ENCODE results near the gene TNS3. TPM values are rescaled to one million over a fixed set of nuclear protein-coding genes. Genes with fewer than 3 reads are reported as not detected.
"Not testable (repeated sequence)": the region's sequence is repeated elsewhere in the genome, so short reads cannot be mapped to it uniquely, and the experiment has no call there.

TNS3 gene
- total RNA-seq, 1 donor from 2014 or later: 120 TPM

DNA sequence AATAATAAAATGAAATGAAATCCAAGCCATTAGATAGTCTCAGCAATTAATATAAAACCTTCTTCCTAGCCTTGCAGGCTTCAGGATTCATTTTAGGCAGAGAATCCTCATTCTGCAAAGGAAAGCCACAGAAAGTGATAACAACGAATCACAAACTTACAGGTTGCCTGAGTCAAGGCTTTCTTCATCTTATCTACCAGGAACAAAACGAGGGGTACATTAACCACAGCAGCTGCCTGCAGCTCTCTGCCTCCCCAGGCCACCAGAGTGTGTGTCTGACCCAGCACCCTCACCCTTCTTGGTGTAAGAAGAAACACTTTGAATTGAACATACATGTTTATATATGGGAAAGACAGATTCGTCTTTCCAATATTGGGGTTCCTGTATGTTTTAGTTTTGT, 12.5 kb upstream of the TNS3 start:
- H3K4me3 Mint-ChIP-seq (ENCODE audit: low read depth): no peak overlapping the region
- H3K36me3 Mint-ChIP-seq (ENCODE audit: insufficient read depth): peaks cover 4% of the 10 kb centered on the region
- no peak overlapping the region for H3K27ac Mint-ChIP-seq
- TF ChIP-seq, protein P1, sequence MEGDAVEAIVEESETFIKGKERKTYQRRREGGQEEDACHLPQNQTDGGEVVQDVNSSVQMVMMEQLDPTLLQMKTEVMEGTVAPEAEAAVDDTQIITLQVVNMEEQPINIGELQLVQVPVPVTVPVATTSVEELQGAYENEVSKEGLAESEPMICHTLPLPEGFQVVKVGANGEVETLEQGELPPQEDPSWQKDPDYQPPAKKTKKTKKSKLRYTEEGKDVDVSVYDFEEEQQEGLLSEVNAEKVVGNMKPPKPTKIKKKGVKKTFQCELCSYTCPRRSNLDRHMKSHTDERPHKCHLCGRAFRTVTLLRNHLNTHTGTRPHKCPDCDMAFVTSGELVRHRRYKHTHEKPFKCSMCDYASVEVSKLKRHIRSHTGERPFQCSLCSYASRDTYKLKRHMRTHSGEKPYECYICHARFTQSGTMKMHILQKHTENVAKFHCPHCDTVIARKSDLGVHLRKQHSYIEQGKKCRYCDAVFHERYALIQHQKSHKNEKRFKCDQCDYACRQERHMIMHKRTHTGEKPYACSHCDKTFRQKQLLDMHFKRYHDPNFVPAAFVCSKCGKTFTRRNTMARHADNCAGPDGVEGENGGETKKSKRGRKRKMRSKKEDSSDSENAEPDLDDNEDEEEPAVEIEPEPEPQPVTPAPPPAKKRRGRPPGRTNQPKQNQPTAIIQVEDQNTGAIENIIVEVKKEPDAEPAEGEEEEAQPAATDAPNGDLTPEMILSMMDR (IDR thresholded peaks at IDR 0.05; ENCODE audit: unreplicated experiment): no peak
- no peaks in the 10 kb centered on the region for H3K27me3 Mint-ChIP-seq
- H3K9me3 Mint-ChIP-seq (ENCODE audit: low read depth): peaks cover 15% of the 10 kb centered on the region
- DNase-seq (ENCODE audit: low spot score, unreplicated experiment): no peak
- H3K4me1 Mint-ChIP-seq (ENCODE audit: low read depth): peaks cover 19% of the 10 kb centered on the region

DNA sequence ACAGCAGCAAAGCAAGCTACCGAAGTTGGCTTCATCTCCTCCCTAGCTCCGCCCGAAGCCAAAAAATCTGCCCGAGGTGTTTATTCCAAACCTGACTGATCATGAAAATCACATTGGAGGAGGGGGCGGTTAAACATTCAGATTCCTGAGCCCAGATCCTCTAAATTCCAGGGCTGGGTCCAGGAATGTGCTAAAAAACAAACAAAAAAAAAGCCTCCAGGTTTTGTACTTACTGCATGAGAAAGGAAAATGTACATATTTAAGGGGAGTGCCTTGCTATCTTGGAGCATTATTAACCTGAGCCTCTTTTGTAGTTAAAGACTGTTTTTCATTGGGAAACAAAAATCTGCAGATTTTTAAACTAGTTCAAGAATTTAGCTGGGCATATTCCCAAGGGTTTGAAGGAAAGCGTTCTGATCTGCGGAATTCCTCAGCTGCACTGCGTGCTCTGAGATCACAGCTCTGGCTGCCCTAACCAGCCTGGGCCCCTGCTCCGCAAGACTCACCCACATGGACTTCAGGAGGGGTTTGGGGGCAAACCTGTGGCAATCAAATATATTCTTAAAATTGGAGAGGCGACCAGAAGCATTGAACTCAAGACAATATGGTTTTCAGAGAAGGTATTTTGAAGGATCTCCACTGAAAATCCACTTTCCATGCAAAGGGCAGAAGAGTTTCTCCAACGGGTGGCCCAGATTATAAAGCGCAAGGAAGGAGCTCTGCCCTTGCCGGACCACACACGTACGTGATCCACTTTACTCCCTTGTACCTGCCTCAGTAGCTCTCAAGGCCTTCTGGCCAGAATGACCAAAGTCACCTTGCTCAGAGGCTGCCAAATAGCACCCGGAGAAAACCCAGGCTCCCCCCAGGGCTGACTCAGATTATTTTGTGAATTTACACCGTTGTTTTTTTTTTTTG, 10.0 kb upstream of the TNS3 start:
- Mint-ChIP-seq H3K36me3 (ENCODE audit: insufficient read depth) (no peaks in the 10 kb centered on the region), H3K27ac (peak overlapping the region; percentile 95), H3K9me3 (ENCODE audit: low read depth) (no peaks in the 10 kb centered on the region), H3K27me3 (no peaks in the 10 kb centered on the region), H3K4me1 (ENCODE audit: low read depth) (peaks cover 25% of the 10 kb centered on the region), H3K4me3 (ENCODE audit: low read depth) (peak overlapping the region; percentile 1)
- no peak for DNase-seq (ENCODE audit: low spot score, unreplicated experiment)
- TF ChIP-seq, protein P1 (IDR thresholded peaks at IDR 0.05; ENCODE audit: unreplicated experiment): no peak

DNA sequence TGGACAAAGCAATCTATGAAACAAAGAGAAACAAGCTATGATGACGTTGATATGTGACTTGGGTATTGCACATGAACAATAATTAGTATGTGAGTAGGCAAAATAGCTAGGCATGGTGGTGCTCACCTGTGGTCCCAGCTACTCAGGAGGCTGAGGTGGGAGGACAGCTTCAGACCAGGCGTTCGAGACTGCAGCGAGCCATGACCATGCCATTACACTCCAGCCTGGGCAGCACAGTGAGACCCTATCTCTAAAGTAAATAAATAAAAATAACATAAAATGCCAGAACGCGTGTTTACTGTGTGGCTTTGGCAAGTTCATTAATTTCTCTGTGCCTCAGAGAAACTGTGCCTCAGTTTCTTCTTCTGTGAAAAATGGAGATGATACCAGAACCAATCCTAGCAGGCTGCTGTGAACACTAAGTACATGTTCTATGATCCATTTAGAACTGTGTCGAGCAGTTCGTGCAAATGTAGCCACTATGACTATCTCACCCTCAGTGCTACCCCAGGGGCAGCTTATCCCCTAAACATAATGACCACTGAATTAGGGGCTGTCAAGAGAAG, 9.3 kb upstream of the TNS3 start:
- H3K9me3 Mint-ChIP-seq (ENCODE audit: low read depth): no peaks in the 10 kb centered on the region
- no peaks in the 10 kb centered on the region for H3K36me3 Mint-ChIP-seq (ENCODE audit: insufficient read depth)
- H3K27me3 Mint-ChIP-seq: no peaks in the 10 kb centered on the region
- H3K4me3 Mint-ChIP-seq (ENCODE audit: low read depth): peak overlapping the region; percentile 1
- H3K4me1 Mint-ChIP-seq (ENCODE audit: low read depth): peaks cover 25% of the 10 kb centered on the region
- TF ChIP-seq, protein P1 (IDR thresholded peaks at IDR 0.05; ENCODE audit: unreplicated experiment): no peak
- no peak for DNase-seq (ENCODE audit: low spot score, unreplicated experiment)
- H3K27ac Mint-ChIP-seq: peak overlapping the region; percentile 95

DNA sequence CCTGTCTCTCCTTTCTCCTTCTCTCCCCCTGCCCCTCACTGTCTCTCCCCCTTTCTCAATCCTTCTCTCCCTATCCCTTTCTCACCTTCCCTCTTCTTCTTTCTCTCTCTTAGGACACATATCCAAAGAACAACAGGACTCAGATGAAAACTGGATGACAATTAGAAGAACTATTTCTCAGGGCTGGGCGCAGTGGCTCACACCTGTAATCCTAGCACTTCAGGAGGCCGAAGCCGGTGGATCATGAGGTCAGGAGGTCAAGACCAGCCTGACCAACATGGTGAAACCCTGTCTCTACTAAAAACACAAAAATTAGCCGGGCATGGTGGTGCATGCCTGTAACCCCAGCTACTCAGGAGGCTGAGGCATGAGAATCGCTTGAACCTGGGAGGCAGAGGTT, 8.3 kb upstream of the TNS3 start:
- not testable (repeated sequence) for H3K27me3 Mint-ChIP-seq; H3K36me3 Mint-ChIP-seq (ENCODE audit: insufficient read depth); DNase-seq (ENCODE audit: low spot score, unreplicated experiment); H3K9me3 Mint-ChIP-seq (ENCODE audit: low read depth); H3K4me3 Mint-ChIP-seq (ENCODE audit: low read depth)
- H3K4me1 Mint-ChIP-seq (ENCODE audit: low read depth): peaks cover 25% of the 10 kb centered on the region
- peak overlapping the region; percentile 77 for H3K27ac Mint-ChIP-seq

DNA sequence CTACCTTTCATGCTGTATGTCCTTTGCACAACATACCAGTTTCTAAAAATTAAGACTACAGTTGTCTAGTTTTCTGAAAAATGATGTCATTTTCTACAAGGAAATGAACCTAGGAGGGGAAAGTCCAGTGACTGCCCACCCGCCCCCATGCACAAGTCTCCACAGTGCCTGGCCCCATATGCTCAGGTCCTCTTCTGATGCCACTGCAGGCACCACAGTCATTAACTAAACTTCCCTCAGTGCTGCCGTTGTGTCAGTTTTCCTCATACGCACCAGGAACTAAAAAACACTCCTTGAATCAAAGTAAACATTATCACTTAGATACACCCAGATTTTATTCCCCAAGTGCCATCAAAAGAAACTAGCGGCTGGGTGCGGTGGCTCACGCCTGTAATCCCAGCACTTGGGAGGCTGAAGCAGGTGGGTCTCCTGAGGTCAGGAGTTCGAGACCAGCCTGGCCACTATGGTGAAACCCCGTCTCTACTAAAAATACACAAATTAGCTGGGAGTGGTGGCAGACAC, 6.9 kb upstream of the TNS3 start:
- H3K4me1 Mint-ChIP-seq (ENCODE audit: low read depth): peaks cover 23% of the 10 kb centered on the region
- no peaks in the 10 kb centered on the region for H3K36me3 Mint-ChIP-seq (ENCODE audit: insufficient read depth)

More for the DNA sequence above, 6.9 kb upstream of the TNS3 start:
- Mint-ChIP-seq H3K9me3 (ENCODE audit: low read depth) (no peaks in the 10 kb centered on the region), H3K27ac (no peak overlapping the region), H3K27me3 (no peaks in the 10 kb centered on the region), H3K4me3 (ENCODE audit: low read depth) (no peak overlapping the region)
- TF ChIP-seq, protein P1 (IDR thresholded peaks at IDR 0.05; ENCODE audit: unreplicated experiment): no peak
- no peak for DNase-seq (ENCODE audit: low spot score, unreplicated experiment)

Data from progenitor cell of endocrine pancreas (in vitro differentiated cells).